HL-60 (cell line): ENCODE data around the gene FAM98B.

Experiments used
- DNase-seq, 2 experiments: peaks; one replicate each; pipeline ENCODE4 v3.0.0-alpha.2; 2010 to 2020; ENCODE audit warnings: low read depth in 1 of 2, low spot score in 1 of 2
- H3K27ac ChIP-seq: fragments of 250-450 bp; sonication (Bioruptor Pico); replicated peaks from 2 replicates; pipeline ENCODE4 v1.5.1; 2020; ENCODE audit warnings: mild to moderate bottlenecking, moderate library complexity
- H3K27me3 ChIP-seq: fragments of 250-450 bp; sonication (Bioruptor Pico); 2 replicates; pipeline ENCODE4 v1.5.1; 2021; ENCODE audit warnings: mild to moderate bottlenecking, moderate library complexity; ENCODE audit not compliant: insufficient read depth, poor library complexity, severe bottlenecking
- H3K4me3 ChIP-seq: replicated peaks from 2 replicates; pipeline ENCODE4 v1.5.1; 2011; ENCODE audit warnings: mild to moderate bottlenecking, control low read depth, low read length; ENCODE audit not compliant: insufficient read depth
- GABPA ChIP-seq: IDR thresholded peaks from 2 replicates; pipeline ENCODE4 v1.6.1; 2012; ENCODE audit warnings: low read depth
- POLR2AphosphoS5 ChIP-seq: IDR thresholded peaks from 2 replicates; pipeline ENCODE4 v1.6.1; 2012; ENCODE audit warnings: low read depth
- SPI1 ChIP-seq: IDR thresholded peaks from 2 replicates; pipeline ENCODE4 v1.6.1; 2012; ENCODE audit warnings: low read depth, mild to moderate bottlenecking, borderline replicate concordance
- TF ChIP-seq, protein P1 (sequence below): IDR thresholded peaks from one replicate; pipeline ENCODE4 v1.5.1; 2011; ENCODE audit warnings: low read length, control low read depth, inconsistent platforms; ENCODE audit not compliant: insufficient read depth
- TF ChIP-seq, protein P2 (sequence below): IDR thresholded peaks from 2 replicates; pipeline ENCODE4 v1.6.1; 2012; ENCODE audit warnings: low read depth; ENCODE audit not compliant: insufficient replicate concordance

The FAM98B gene

DNA sequence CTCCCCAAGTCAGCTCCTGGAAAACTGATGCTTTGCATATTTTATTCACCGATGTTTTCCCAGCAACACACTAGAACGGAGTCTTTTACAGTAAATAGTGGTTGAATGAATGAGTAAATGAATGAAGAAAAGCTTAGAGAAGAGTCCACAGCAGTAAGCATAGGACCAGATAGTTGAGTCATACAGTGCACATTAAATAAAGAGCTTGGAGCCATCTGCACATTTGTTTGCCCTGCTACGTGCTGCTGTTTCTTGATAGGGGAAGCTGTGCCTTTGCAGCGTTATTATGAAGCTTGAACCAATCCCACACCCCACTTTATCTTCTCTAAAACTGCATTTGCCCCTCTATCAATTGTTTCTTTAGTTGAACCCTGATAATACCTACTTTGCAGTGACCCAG is 1.2 kb downstream of the FAM98B start:
- Histone ChIP-seq H3K4me3 (peak overlapping the region; percentile 88), H3K27me3 (no peaks in the 10 kb centered on the region), H3K27ac (peak overlapping the region; percentile 88)
- peak in 1 of 2 experiments; percentile 5 for DNase-seq
- TF ChIP-seq, protein P1, sequence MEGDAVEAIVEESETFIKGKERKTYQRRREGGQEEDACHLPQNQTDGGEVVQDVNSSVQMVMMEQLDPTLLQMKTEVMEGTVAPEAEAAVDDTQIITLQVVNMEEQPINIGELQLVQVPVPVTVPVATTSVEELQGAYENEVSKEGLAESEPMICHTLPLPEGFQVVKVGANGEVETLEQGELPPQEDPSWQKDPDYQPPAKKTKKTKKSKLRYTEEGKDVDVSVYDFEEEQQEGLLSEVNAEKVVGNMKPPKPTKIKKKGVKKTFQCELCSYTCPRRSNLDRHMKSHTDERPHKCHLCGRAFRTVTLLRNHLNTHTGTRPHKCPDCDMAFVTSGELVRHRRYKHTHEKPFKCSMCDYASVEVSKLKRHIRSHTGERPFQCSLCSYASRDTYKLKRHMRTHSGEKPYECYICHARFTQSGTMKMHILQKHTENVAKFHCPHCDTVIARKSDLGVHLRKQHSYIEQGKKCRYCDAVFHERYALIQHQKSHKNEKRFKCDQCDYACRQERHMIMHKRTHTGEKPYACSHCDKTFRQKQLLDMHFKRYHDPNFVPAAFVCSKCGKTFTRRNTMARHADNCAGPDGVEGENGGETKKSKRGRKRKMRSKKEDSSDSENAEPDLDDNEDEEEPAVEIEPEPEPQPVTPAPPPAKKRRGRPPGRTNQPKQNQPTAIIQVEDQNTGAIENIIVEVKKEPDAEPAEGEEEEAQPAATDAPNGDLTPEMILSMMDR = no peak
- no peak for TF ChIP-seq SPI1
- TF ChIP-seq, protein P2, sequence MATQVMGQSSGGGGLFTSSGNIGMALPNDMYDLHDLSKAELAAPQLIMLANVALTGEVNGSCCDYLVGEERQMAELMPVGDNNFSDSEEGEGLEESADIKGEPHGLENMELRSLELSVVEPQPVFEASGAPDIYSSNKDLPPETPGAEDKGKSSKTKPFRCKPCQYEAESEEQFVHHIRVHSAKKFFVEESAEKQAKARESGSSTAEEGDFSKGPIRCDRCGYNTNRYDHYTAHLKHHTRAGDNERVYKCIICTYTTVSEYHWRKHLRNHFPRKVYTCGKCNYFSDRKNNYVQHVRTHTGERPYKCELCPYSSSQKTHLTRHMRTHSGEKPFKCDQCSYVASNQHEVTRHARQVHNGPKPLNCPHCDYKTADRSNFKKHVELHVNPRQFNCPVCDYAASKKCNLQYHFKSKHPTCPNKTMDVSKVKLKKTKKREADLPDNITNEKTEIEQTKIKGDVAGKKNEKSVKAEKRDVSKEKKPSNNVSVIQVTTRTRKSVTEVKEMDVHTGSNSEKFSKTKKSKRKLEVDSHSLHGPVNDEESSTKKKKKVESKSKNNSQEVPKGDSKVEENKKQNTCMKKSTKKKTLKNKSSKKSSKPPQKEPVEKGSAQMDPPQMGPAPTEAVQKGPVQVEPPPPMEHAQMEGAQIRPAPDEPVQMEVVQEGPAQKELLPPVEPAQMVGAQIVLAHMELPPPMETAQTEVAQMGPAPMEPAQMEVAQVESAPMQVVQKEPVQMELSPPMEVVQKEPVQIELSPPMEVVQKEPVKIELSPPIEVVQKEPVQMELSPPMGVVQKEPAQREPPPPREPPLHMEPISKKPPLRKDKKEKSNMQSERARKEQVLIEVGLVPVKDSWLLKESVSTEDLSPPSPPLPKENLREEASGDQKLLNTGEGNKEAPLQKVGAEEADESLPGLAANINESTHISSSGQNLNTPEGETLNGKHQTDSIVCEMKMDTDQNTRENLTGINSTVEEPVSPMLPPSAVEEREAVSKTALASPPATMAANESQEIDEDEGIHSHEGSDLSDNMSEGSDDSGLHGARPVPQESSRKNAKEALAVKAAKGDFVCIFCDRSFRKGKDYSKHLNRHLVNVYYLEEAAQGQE = no peak
- TF ChIP-seq POLR2AphosphoS5 = no peak
- no peak for TF ChIP-seq GABPA

DNA sequence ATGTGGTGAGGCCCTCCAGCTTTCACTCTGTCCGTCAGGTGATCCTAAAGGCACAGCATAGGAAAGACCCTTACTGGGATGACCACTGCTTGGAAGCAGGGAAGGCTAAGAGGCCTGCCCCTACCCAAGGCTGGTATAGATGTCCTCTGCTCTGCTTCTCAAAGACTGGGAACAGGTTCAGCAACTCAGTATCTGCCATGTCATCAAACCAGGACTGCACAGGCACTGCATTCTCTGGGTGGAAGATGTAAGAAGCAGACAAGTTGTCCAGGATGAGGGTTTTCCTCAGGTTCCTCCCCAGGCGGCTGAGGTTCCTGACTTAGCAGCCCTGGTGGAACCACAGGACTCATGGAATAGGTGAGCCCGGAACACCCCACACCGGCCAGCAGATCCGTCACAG is 4.7 kb downstream of the FAM98B start:
- Histone ChIP-seq H3K4me3 (no peak overlapping the region), H3K27me3 (no peaks in the 10 kb centered on the region), H3K27ac (no peak overlapping the region)
- TF ChIP-seq POLR2AphosphoS5 = no peak
- TF ChIP-seq GABPA = no peak
- TF ChIP-seq, protein P1 = no peak
- TF ChIP-seq SPI1 = no peak
- TF ChIP-seq, protein P2 = no peak
- no peak for DNase-seq

DNA sequence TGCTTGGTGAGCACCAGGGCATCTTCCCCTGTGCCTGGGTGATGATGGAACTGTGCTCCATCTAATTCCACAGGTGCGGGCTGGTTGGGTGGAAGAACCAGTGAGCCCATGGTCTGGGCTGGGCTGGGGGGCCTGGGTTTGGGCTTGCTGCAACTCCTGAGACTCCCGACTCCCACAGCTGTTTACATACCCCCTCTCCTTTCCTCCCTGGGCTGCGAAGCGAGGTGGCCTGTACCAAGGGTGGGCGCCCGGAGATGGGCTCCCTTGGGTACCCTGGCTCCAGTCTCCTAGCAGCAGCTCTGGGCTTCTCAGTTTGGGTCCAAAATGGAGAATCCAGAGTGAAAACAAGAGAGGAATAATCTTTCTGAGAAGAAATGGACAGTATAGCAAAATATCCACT is 5.6 kb downstream of the FAM98B start:
- TF ChIP-seq POLR2AphosphoS5 (no peak), SPI1 (no peak), GABPA (no peak)
- TF ChIP-seq, protein P1 = no peak
- TF ChIP-seq, protein P2 = no peak
- H3K4me3 ChIP-seq = no peak overlapping the region
- DNase-seq = no peak
- H3K27ac ChIP-seq = no peak overlapping the region
- no peaks in the 10 kb centered on the region for H3K27me3 ChIP-seq
